Progenitor cell of endocrine pancreas (in vitro differentiated cells): ENCODE results near the gene LRRC8E. TPM values are rescaled to one million over a fixed set of nuclear protein-coding genes. Genes with fewer than 3 reads are reported as not detected.

ENCODE experiments used
- DNase-seq: peaks from one replicate; pipeline ENCODE4 v3.0.0; 2021; ENCODE audit warnings: low spot score; ENCODE audit not compliant: unreplicated experiment
- H3K27ac Mint-ChIP-seq: 2 replicates; pipeline ENCODE4 v1.8.0; 2021; ENCODE audit warnings: mild to moderate bottlenecking, moderate library complexity, mixed read lengths
- H3K27me3 Mint-ChIP-seq: 2 replicates; pipeline ENCODE4 v1.8.0; 2021; ENCODE audit warnings: mixed read lengths
- H3K36me3 Mint-ChIP-seq: 2 replicates; pipeline ENCODE4 v1.8.0; 2022; ENCODE audit warnings: mixed read lengths; ENCODE audit not compliant: insufficient read depth
- H3K4me1 Mint-ChIP-seq: 2 replicates; pipeline ENCODE4 v1.8.0; 2021; ENCODE audit warnings: low read depth, mixed read lengths
- H3K4me3 Mint-ChIP-seq: 2 replicates; pipeline ENCODE4 v1.8.0; 2021; ENCODE audit warnings: low read depth, mild to moderate bottlenecking, moderate library complexity, mixed read lengths
- H3K9me3 Mint-ChIP-seq: 2 replicates; pipeline ENCODE4 v1.8.0; 2021; ENCODE audit warnings: low read depth, mixed read lengths
- CTCF ChIP-seq: fragments of 200-600 bp; sonication (generic); IDR thresholded peaks from one replicate; pipeline ENCODE4 v1.5.0; 2021; ENCODE audit warnings: antibody characterized with exemption, mild to moderate bottlenecking; ENCODE audit not compliant: unreplicated experiment
- total RNA-seq: library from RNA; stranded (reverse); gene quantifications from 2 replicates; pipeline ENCODE4 v1.2.1, GENCODE V29; 2021

Gene LRRC8E
- total RNA-seq, 1 donor from 2014 or later: 3.6 TPM

DNA sequence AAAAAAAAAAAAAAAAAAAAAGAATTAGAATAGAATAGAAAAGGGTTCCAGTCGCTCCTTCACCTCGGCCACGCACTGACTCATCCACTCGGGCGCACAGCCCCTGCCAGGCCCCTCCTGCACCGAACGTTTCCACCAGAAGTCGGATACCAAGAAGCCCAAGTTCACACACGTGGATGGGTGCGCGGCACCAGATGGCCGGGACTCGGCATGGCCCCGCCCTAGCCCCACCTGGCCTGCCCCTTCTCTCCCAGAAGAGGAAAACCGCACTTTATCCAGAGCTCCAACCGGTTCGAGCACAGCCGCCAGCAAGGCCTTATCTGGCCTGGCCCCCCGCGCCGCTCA is 20.0 kb upstream of the LRRC8E start:
- no peak for TF ChIP-seq CTCF
- Mint-ChIP-seq H3K27me3 (peaks cover 33% of the 10 kb centered on the region), H3K4me3 (peak overlapping the region; percentile 29), H3K27ac (no peak overlapping the region), H3K9me3 (peaks cover 2% of the 10 kb centered on the region), H3K4me1 (peaks cover 9% of the 10 kb centered on the region), H3K36me3 (peaks cover 12% of the 10 kb centered on the region)
- no peak for DNase-seq

GRCh38 chr19:7868671-7869452 is 19.4 kb upstream of the LRRC8E start:
- peak; percentile 64 for DNase-seq
- TF ChIP-seq CTCF: peak; percentile 90
- peaks cover 2% of the 10 kb centered on the region for H3K9me3 Mint-ChIP-seq
- no peak overlapping the region for H3K4me3 Mint-ChIP-seq
- H3K27ac Mint-ChIP-seq: no peak overlapping the region
- peaks cover 12% of the 10 kb centered on the region for H3K36me3 Mint-ChIP-seq
- H3K4me1 Mint-ChIP-seq: peaks cover 9% of the 10 kb centered on the region
- peaks cover 29% of the 10 kb centered on the region for H3K27me3 Mint-ChIP-seq

- TF ChIP-seq CTCF: peak; percentile 20
- H3K27me3 Mint-ChIP-seq: peaks cover 24% of the 10 kb centered on the region
- H3K4me1 Mint-ChIP-seq: peaks cover 9% of the 10 kb centered on the region
- peaks cover 2% of the 10 kb centered on the region for H3K9me3 Mint-ChIP-seq
- H3K36me3 Mint-ChIP-seq: peaks cover 12% of the 10 kb centered on the region
- DNase-seq: no peak
- no peak overlapping the region for H3K4me3 Mint-ChIP-seq
- no peak overlapping the region for H3K27ac Mint-ChIP-seq
Measured at GRCh38 chr19:7869453-7869909, 18.8 kb upstream of the LRRC8E start.

DNA sequence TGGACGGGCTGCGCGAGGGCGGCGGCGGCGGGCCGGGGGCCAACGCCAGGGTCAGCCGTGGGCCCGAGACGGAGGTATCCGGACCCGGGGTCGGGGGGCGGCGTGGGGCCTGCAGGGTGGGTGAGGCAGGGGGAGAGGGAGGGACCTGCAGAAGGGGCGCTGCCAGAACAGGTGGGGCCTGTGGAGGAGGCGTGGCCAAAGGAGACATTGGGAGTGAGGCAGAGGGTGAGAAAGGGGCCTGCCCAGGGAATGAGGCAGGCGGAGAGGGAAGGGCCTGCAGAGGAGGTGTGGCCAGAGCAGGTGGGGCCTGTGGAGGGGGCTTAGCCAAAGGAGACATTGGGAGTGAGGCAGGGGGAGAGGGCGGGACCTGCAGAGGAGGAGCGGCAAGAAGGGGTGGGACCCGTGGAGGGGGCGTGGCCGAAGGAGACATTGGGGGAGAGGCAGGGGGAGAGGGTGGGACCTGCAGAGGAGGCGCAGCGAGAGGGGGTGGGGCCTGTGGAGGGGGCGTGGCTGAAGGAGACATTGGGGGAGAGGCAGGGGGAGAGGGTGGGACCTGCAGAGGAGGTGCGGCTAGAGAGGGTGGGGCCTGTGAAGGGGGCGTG is 18.3 kb upstream of the LRRC8E start:
- Mint-ChIP-seq H3K4me3 (no peak overlapping the region), H3K9me3 (peaks cover 2% of the 10 kb centered on the region), H3K4me1 (peaks cover 8% of the 10 kb centered on the region), H3K27ac (no peak overlapping the region), H3K36me3 (peaks cover 12% of the 10 kb centered on the region), H3K27me3 (peaks cover 18% of the 10 kb centered on the region)
- DNase-seq: no peak
- TF ChIP-seq CTCF: no peak

- Mint-ChIP-seq H3K36me3 (peaks cover 12% of the 10 kb centered on the region), H3K27ac (peak overlapping the region; percentile 46), H3K27me3 (peaks cover 11% of the 10 kb centered on the region), H3K4me3 (peak overlapping the region; percentile 64), H3K4me1 (peaks cover 8% of the 10 kb centered on the region), H3K9me3 (peaks cover 2% of the 10 kb centered on the region)
- no peak for DNase-seq
- TF ChIP-seq CTCF: no peak
Measured at GRCh38 chr19:7870571-7871436, 17.5 kb upstream of the LRRC8E start.
